Stimulated activated CD8-positive, alpha-beta memory T cell treated with anti-CD3 and anti-CD28 coated beads, Interleukin-2, amount 100 ng/mL, for 1 hour (primary cell): ENCODE measurements around the gene HIPK3.
"Not testable (repeated sequence)": the region's sequence is repeated elsewhere in the genome, so short reads cannot be mapped to it uniquely, and the experiment has no call there.

Source experiments
- DNase-seq, 2 donors: peaks; one replicate each; pipeline ENCODE4 v3.0.0-alpha.2; 2020; ENCODE audit warnings: low read depth in 2 of 2

Gene HIPK3

DNA sequence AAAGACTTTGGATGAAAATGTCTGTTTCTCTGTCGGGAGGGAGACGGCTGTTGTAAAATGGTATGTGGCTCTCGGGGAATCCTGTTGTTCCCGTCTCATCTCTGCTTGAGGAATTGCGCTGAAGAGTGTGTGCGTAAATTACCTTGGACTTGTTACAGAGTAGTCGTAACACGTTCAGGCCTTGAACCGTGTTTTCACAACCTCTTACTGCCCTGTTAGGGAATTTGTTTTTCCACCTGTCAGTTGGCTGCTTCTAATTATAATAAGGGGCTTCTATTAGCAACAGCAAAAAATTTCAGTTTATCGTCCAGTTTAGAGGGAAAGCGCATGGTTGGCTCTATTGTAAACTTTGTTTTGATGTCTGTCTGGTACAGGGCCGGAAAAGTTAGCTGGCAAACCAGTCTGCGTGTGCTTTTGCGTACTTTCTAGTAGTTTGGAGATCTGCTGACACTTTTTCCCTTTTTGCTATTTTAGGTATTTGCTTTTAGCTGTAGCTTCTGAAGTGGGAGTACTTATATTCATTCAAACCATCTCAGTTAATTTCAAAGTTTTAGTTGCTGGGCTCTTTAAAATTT lies 1.5 kb downstream of the HIPK3 start:
- DNase-seq, result no peak

- DNase-seq, result no peak
Observed at GRCh38 chr11:33259869-33260268, 2.7 kb downstream of the HIPK3 start.

- not testable (repeated sequence) for DNase-seq
Observed at GRCh38 chr11:33261350-33261749, 4.2 kb downstream of the HIPK3 start.

DNA sequence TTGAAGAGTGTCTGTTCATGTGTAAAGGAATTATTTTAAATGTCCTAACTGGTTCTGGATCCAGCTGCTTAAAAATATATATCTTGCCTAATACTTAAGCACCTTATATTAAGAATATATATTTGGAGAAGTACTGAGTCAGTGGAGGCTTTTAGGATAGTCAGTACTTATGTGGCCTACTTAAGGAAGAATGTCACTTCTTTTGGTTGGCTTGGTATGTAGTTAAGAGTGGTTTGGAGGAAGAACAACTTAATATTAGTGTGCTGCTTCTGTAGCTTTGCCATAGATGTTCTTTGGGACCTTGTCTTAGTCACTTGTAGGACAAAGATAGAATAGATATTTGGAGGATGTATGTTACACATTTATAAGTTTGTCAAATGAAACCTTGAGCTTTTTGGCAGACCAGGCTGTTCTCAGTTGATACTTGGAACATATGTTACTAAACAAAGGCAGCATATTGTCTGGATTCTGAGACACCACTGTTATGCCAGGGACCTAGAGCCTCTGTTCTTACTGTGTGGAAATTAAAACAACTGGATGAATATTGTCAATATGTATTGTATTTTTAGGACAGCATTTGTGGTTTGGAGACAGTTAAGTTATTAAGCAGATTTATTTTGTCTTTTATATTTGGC lies 4.9 kb downstream of the HIPK3 start:
- DNase-seq, result no peak

- DNase-seq, result no peak
Observed at GRCh38 chr11:33263549-33263948, 6.4 kb downstream of the HIPK3 start.

DNA sequence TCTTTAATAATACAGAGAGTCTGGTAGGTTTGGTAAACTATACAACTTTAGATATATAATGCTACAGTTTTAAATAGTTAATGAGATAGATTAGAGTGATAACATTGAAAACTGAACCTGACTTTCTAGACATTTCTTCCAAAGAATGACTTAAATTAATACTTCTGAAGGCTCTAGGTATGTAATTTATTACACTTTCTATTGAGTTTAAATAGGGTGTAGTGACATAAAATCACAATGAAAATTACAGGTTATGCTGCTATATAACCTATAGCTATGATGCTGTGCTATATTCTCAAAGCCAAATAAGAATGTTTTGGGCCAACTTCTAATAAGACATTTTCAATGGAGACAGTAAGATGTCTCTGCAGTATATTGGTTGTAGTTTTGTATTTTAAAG lies 7.7 kb downstream of the HIPK3 start:
- DNase-seq, result no peak

DNA sequence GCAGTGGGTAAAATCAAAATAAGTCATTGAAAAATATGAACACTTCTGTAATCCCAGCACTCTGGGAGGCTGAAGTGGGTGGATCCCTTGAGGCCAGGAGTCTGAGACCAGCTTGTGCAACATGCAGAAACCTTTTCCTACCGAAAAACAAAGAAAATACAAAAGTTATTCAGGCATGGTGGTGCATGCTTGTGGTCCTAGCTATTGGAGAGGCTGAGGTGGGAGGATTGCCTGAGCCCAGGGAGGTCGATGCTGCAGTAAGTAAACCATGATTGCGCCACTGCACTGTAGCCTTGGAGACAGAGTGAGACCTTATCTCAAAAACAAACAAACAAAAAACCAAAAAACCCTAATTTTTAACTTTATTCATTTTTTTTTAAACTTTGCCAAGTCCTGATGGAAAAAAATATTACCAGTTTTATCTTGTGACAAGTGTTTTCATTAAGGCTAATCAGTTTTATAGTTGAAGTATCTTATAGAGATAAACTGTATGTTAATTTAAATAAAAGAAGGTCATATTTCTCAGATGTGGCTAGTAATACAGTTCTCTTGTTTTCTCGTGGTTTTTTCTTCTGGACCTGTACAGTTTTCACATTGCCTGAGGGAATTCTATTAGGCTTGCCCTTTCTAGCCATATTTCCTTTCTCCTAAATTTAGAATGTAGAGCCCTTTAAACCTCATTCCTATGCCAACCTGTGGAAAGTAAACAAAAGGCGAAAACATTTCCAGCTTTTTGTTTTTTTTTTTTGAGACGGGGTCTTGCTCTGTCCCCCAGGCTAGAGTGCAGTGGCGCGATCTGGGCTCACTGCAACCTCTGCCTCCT lies 9.4 kb downstream of the HIPK3 start:
- DNase-seq, result no peak

DNA sequence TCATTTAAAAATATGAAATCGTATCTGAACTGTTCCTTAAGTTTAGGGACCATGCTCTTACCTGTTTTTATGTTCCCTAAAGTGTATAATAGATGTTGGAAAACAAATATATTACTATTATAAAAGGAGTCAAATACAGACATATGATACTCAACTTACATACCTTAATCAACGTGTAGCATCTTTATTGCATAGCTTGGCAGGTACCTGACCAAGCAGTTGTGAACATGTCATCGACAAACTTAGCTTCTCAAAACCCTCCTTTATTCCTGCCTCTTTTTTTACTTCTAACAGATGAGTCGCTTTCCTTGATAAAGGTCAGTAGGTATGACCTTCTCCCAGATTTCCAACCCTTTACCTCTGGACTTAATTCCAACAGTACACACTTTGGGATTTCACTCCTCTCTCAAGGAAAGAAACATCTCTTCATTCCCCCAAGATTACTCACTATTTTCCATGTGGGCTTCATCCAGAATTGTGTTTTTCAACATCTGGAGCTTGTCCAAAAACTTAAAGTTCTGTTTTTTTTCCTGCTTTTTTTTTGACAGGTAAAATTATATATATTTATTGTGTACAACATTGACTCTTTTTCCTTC lies 11.9 kb downstream of the HIPK3 start:
- no peak for DNase-seq

DNA sequence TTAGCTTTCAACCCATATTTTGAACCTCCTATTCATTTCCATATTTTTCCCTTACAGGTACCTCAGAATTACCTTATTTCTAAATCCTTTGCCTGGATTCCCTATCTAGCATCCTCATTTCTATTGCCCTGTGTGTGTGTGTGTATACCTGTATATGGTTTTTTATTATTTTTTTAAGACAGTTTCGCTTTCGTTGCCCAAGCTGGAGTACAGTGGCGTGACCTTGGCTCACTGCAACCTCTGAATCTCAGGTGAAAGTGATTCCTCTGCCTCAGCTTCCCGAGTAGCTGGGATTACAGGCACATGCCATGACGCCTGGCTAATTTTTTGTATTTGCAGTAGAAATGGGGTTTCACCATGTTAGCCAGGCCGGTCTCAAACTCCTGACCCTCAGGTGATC lies 12.6 kb downstream of the HIPK3 start:
- no peak for DNase-seq

DNA sequence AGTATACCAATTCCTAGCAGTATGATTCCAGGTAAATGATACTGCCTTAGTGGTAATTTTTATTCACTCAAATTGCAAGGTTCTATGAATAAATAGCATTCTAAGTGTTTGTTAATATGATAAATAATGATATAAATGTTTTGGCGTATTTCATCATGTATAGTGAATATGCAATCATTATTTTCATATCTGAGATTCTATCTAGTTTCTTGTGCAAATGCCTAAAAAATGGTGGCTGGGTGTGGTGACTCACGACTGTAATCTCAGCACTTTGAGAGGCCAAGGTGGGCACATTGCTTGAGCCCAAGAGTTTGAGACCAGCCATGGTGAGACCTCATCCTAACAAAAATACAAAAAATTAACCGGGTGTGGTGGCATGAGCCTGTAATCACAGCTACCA lies 13.9 kb downstream of the HIPK3 start:
- DNase-seq, result no peak

- DNase-seq, result no peak
Observed at GRCh38 chr11:33272338-33273107, 15.3 kb downstream of the HIPK3 start.

DNA sequence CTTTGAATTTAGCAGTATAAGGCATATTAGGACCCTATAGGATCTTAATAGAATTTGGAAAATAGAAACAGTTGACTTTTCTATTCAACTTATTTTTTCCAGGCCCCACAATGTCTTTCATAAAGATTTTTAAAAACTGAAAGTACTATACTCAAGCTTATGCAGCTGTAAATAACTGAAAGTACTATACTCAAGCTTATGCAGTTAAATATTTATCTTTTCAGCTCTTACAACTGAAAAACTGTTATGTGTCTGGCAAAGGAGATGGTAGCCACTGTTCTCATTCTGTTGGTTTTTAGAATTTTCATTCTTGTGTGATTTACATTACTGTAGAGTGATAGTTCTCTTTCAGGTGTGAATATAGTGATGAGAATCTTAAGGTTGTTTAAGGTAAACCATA lies 16.5 kb downstream of the HIPK3 start:
- DNase-seq, result no peak

- DNase-seq, result no peak
Observed at GRCh38 chr11:33280411-33280810, 23.2 kb downstream of the HIPK3 start.

- no peak for DNase-seq
Observed at GRCh38 chr11:33281758-33282157, 24.6 kb downstream of the HIPK3 start.

DNA sequence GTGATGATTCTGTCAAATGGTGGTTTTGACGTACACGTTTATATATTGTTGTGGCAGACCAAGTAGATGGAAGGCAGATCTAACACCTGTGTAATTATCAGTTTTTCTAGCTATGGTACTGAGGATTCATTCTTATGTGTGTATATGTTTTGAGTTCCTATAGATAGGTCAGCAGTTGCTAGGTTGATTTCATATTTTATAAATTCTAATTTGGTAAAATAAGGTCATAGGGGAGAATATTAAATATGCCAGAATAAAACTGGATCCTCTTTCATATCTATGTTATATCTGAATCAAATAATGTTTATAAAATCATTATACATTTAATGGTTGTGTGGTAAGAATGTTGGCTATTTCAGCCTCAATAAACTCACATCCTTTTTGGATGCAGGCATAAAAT lies 27.6 kb downstream of the HIPK3 start:
- DNase-seq, result no peak

DNA sequence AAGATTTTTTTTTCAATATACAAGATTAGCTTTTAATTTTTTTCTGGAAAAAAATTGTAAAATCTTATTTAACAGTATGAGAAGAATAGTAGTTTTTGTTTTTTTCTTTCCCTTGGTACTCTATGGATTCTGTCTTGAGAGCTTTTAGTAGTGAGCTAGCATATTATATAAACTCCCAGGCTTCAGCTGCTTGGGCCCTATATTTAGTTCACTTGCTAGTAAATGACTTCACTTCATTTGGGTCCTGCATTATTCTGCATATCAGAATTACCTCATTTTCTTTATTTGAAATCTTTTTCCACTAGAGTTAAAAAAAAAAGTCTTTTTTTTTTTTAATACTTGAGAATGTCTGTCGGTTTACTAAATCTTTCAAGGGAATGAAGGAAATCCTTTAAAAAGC lies 33.1 kb downstream of the HIPK3 start:
- DNase-seq, result no peak

GRCh38 chr11:33291004-33291777 lies 34.0 kb downstream of the HIPK3 start:
- no peak for DNase-seq

GRCh38 chr11:33292311-33292710 lies 35.1 kb downstream of the HIPK3 start:
- DNase-seq, result no peak

DNA sequence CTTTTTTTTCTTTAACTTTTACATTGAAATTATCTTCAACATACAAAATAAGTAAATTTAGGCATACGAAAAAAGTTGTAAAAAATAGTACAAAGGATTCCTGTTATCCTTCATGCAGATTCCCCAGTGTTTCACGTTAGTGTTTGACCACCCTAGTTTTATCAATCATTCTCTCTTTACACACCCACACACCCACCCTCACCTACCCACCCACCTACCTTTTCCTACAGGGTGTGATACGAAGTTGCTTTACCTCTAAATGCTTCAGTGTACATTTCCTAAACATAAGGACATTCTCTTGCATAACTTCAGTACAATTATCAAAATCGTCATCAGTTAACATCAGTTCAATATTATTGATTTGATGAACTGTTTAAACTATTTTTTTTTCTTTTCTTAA lies 37.0 kb downstream of the HIPK3 start:
- no peak for DNase-seq

- DNase-seq, result no peak
Observed at GRCh38 chr11:33294797-33295196, 37.6 kb downstream of the HIPK3 start.

GRCh38 chr11:33296695-33297094 lies 39.5 kb downstream of the HIPK3 start:
- DNase-seq, result no peak
